HG03565 (cell line): ENCODE measurements around the gene SMAD4.
"Not testable (repeated sequence)": the region's sequence is repeated elsewhere in the genome, so short reads cannot be mapped to it uniquely, and the experiment has no call there.

ENCODE experiments used
- ATAC-seq: cut with Tn5 transposase; IDR thresholded peaks from one replicate; pipeline ENCODE4 v1.9.1; 2021; ENCODE audit warnings: mild to moderate bottlenecking, moderate library complexity; ENCODE audit not compliant: unreplicated experiment

The SMAD4 gene

GRCh38 chr18:51029694-51030536 is at the start of gene SMAD4:
Gene SMAD4 (plus strand): TSS chr18:51030213. CDS start chr18:51047047, 16,834 bp downstream.
- ATAC-seq, result peak; percentile 65

- no peak for ATAC-seq
These were observed 48.6 kb upstream of the SMAD4 start for GRCh38 chr18:50981381-50981780.

GRCh38 chr18:50982086-50982801 is 47.8 kb upstream of the SMAD4 start:
- ATAC-seq, result no peak

- ATAC-seq, result no peak
These were observed 47.2 kb upstream of the SMAD4 start for GRCh38 chr18:50982802-50983179.

GRCh38 chr18:50986360-50987087 is 43.5 kb upstream of the SMAD4 start:
- no peak for ATAC-seq

- no peak for ATAC-seq
These were observed 42.8 kb upstream of the SMAD4 start for GRCh38 chr18:50987261-50987660.

GRCh38 chr18:50989711-50990110 is 40.3 kb upstream of the SMAD4 start:
- ATAC-seq, result no peak

GRCh38 chr18:50992351-50992762 is 37.7 kb upstream of the SMAD4 start:
- ATAC-seq, result no peak

GRCh38 chr18:50994031-50994430 is 36.0 kb upstream of the SMAD4 start:
- no peak for ATAC-seq

- not testable (repeated sequence) for ATAC-seq
These were observed 26.8 kb upstream of the SMAD4 start for GRCh38 chr18:51003174-51003573.

- ATAC-seq, result no peak
These were observed 23.8 kb upstream of the SMAD4 start for GRCh38 chr18:51006061-51006818.

GRCh38 chr18:51006948-51007789 is 22.8 kb upstream of the SMAD4 start:
- ATAC-seq, result no peak

GRCh38 chr18:51007790-51008139 is 22.2 kb upstream of the SMAD4 start:
- no peak for ATAC-seq

- no peak for ATAC-seq
These were observed 20.9 kb upstream of the SMAD4 start for GRCh38 chr18:51009072-51009471.

GRCh38 chr18:51010218-51010617 is 19.8 kb upstream of the SMAD4 start:
- ATAC-seq, result no peak

- ATAC-seq, result no peak
These were observed 18.3 kb upstream of the SMAD4 start for GRCh38 chr18:51011709-51012108.

GRCh38 chr18:51012441-51012840 is 17.6 kb upstream of the SMAD4 start:
- no peak for ATAC-seq

GRCh38 chr18:51013259-51013658 is 16.8 kb upstream of the SMAD4 start:
- ATAC-seq, result no peak

- ATAC-seq, result no peak
These were observed 12.7 kb upstream of the SMAD4 start for GRCh38 chr18:51017140-51017879.
